Astrocyte of the spinal cord (primary cell): ENCODE measurements around the gene S100A2.
"Not testable (repeated sequence)": the region's sequence is repeated elsewhere in the genome, so short reads cannot be mapped to it uniquely, and the experiment has no call there.

Source experiments
- DNase-seq: peaks from one replicate; pipeline ENCODE4 v3.0.0; 2011; ENCODE audit warnings: low read depth, low spot score
- H3K4me3 ChIP-seq: 2 replicates; pipeline ENCODE4 v1.5.1; 2011; ENCODE audit warnings: low read depth, mild to moderate bottlenecking, low read length, moderate library complexity
- in situ Hi-C: cut with HindIII; loops from 2 replicates; pipeline ENCODE4 v1.10.0; 2017; ENCODE audit warnings: low sequenced_read_pairs
- TF ChIP-seq, protein P1 (sequence below): IDR thresholded peaks from 2 replicates; pipeline ENCODE4 v1.5.1; 2012; ENCODE audit warnings: low read depth, mild to moderate bottlenecking, low read length, inconsistent platforms

Gene S100A2

DNA sequence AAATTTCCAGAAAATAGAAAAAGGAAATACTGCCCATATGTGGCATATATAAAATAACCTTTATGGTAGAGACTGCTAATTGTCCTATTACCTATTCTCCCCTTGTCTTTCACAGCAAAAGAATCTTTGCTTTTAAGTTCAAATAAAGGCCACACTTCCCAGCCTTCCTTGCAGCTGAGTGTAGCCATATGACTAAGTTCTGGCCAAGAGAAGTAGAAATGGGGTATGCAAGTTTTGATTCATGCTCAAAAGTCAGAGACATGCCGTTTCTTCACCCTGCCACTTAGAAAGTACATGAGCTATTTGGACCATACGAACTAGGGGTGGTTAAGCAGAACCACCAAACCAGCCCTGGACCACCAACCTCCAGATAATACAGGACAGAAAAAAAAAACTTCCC lies 18.3 kb upstream of the S100A2 start:
- TF ChIP-seq, protein P1, sequence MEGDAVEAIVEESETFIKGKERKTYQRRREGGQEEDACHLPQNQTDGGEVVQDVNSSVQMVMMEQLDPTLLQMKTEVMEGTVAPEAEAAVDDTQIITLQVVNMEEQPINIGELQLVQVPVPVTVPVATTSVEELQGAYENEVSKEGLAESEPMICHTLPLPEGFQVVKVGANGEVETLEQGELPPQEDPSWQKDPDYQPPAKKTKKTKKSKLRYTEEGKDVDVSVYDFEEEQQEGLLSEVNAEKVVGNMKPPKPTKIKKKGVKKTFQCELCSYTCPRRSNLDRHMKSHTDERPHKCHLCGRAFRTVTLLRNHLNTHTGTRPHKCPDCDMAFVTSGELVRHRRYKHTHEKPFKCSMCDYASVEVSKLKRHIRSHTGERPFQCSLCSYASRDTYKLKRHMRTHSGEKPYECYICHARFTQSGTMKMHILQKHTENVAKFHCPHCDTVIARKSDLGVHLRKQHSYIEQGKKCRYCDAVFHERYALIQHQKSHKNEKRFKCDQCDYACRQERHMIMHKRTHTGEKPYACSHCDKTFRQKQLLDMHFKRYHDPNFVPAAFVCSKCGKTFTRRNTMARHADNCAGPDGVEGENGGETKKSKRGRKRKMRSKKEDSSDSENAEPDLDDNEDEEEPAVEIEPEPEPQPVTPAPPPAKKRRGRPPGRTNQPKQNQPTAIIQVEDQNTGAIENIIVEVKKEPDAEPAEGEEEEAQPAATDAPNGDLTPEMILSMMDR, result no peak
- no peak for DNase-seq
- in situ Hi-C loops, result no loop called here

DNA sequence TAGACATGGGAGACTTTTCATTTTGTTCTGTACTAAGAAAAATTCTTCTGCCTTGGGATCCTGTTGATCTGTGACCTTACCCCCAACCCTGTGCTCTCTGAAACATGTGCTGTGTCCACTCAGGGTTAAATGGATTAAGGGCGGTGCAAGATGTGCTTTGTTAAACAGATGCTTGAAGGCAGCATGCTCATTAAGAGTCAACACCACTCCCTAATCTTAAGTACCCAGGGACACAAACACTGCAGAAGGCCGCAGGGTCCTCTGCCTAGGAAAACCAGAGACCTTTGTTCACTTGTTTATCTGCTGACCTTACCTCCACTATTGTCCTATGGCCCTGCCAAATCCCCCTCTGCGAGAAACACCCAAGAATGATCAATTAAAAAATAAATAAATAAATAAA lies 17.9 kb upstream of the S100A2 start:
- in situ Hi-C loops, H3K4me3 ChIP-seq, DNase-seq: not testable (repeated sequence)

More for the DNA sequence above, 18.3 kb upstream of the S100A2 start:
- H3K4me3 ChIP-seq, result no peak overlapping the region

DNA sequence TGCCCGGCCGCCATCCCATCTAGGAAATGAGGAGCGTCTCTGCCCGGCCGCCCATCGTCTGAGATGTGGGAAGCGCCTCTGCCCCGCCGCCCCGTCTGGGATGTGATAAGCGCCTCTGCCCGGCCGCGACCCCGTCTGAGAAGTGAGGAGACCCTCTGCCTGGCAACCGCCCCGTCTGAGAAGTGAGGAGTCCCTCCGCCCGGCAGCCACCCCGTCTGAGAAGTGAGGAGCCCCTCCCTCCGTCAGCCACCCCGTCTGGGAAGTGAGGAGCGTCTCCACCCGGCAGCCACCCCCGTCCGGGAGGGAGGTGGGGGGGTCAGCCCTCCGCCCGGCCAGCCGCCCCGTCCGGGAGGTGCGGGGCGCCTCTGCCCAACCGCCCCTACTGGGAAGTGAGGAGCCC lies 17.2 kb upstream of the S100A2 start:
- in situ Hi-C loops, H3K4me3 ChIP-seq, DNase-seq: not testable (repeated sequence)

DNA sequence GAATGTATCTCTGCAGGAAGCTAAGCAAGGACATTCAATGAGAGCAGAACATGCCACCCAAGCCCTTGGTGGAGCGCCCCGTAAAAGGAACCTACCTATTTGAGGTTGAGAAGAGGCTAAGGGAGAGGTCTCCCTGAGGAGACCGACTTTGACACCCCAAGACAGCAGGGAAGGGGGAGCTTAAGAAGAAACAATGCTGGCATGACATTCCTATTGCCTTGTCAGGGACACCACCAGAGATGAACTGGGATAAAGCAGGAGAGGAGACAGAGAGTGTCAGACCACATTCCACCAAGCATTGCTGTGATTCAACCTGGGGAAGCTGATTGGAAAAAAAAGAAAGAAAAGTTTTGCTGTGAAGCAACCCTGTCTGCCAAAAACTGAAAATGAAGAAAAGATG lies 13.3 kb upstream of the S100A2 start:
- in situ Hi-C loops, result no loop called here
- DNase-seq, result no peak
- TF ChIP-seq, protein P1, result no peak
- H3K4me3 ChIP-seq, result no peak overlapping the region

DNA sequence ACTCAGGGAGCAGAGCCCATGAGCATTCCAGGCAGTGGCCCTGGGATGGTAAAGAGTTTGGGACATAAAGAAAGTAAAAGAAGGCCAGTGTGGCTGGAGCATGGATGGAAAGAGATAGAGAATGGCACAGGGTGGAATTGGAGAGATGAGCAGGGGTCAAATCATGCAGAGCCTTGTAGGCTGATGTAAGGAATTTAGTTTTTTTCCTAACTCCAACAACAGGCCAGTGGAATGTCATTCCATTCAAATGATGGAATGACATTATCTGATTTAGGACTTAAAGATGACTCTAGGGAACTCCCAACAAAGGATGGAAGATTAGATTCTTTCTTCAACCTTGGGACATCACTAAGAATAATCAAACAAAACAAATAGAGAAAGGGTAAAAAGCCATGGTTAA lies 12.8 kb upstream of the S100A2 start:
- no peak for DNase-seq
- TF ChIP-seq, protein P1, result no peak
- H3K4me3 ChIP-seq, result no peak overlapping the region
- in situ Hi-C loops, result no loop called here

DNA sequence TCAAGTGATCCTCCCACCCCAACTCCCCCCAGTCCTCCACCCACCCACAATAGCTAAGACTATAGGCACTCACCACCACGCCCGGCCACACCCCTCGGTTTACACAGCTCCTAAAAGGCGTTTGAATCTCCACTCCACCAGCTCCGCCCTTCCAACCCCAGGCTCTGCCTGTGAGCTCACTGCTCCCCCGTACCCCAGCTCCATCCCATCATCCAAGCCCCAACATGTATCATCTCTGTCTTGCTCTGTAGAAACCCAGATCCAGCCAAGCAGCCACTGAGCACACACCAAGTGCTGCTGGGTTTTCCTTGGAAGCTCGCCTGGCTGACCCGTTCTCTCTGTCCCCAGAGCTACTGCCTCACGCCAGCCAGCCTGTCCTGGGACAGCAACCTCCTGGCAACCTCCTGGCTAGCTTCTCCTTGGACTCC lies 12.0 kb upstream of the S100A2 start:
- in situ Hi-C loops, result no loop called here
- H3K4me3 ChIP-seq, result no peak overlapping the region
- TF ChIP-seq, protein P1, result no peak
- no peak for DNase-seq

DNA sequence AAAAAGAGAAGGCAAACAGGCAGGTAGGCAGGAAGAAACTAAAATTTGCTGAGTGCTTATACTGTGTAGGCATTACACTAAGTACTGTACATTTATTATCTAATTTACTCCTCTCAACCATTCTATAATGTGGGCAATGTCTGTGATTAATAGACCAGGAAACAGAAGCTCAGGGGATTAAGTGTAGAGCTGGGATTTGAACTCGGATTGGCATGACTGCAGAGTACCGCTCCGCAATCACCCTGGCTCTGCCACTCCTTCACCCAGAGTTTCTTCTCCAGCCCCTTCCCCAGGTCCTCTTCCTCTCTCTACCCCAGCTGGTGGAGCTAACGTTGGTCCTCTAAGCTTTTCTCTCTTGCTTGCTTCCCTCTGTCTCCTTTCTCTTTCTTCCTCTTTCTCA lies 11.5 kb upstream of the S100A2 start:
- no peak for DNase-seq
- TF ChIP-seq, protein P1, result no peak
- H3K4me3 ChIP-seq, result no peak overlapping the region
- in situ Hi-C loops, result no loop called here

DNA sequence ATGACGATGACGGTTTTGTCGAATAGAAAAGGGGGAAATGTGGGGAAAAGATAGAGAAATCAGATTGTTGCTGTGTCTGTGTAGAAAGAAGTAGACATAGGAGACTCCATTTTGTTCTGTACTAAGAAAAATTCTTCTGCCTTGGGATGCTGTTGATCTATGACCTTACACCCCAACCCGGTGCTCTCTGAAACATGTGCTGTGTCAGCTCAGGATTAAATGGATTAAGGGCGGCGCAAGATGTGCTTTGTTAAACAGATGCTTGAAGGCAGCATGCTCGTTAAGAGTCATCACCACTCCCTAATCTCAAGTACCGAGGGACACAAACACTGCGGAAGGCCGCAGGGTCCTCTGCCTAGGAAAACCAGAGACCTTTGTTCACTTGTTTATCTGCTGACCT lies 9.9 kb upstream of the S100A2 start:
- DNase-seq, in situ Hi-C loops, H3K4me3 ChIP-seq: not testable (repeated sequence)

DNA sequence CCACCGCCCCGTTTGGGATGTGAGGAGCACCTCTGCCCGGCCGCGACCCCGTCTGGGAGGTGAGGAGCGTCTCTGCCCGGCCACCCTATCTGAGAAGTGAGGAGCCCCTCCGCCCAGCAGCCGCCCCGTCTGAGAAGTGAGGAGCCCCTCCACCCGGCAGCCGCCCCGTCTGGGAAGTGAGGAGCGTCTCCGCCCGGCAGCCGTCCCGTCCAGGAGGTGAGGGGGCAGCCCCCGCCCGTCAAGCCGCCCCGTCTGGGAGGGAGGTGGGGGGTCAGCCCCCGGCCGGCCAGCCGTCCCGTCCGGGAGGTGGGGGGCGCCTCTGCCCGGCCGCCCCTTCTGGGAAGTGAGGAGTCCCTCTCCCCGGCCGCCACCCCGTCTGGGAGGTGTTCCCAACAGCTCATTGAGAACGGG lies 9.4 kb upstream of the S100A2 start:
- H3K4me3 ChIP-seq, DNase-seq, in situ Hi-C loops: not testable (repeated sequence)
